HEK293 (cell line): ENCODE results near the gene TADA3.

ENCODE experiments used
- YY1 ChIP-seq: fragments of 450-650 bp; formaldehyde crosslinking; IDR thresholded peaks from 2 replicates; pipeline ENCODE4 v1.5.1; 2018; ENCODE audit warnings: missing biosample characterization, missing genetic modification characterization
- ZNF280D ChIP-seq: fragments of 450-650 bp; formaldehyde crosslinking; IDR thresholded peaks from 2 replicates; pipeline ENCODE4 v1.5.1; 2016; ENCODE audit warnings: missing biosample characterization, missing genetic modification characterization
- ZNF350 ChIP-seq: fragments of 450-650 bp; formaldehyde crosslinking; IDR thresholded peaks from 2 replicates; pipeline ENCODE4 v1.5.0; 2017; ENCODE audit warnings: missing biosample characterization, mild to moderate bottlenecking, missing genetic modification characterization
- ZXDB ChIP-seq: fragments of 450-650 bp; formaldehyde crosslinking; IDR thresholded peaks from 2 replicates; pipeline ENCODE4 v1.5.1; 2016; ENCODE audit warnings: missing biosample characterization, missing genetic modification characterization
- TF ChIP-seq, protein P1 (sequence below): fragments of 450-650 bp; formaldehyde crosslinking; IDR thresholded peaks from 2 replicates; pipeline ENCODE4 v1.5.1; 2016; ENCODE audit warnings: missing biosample characterization, missing genetic modification characterization

- TF ChIP-seq, protein P1, sequence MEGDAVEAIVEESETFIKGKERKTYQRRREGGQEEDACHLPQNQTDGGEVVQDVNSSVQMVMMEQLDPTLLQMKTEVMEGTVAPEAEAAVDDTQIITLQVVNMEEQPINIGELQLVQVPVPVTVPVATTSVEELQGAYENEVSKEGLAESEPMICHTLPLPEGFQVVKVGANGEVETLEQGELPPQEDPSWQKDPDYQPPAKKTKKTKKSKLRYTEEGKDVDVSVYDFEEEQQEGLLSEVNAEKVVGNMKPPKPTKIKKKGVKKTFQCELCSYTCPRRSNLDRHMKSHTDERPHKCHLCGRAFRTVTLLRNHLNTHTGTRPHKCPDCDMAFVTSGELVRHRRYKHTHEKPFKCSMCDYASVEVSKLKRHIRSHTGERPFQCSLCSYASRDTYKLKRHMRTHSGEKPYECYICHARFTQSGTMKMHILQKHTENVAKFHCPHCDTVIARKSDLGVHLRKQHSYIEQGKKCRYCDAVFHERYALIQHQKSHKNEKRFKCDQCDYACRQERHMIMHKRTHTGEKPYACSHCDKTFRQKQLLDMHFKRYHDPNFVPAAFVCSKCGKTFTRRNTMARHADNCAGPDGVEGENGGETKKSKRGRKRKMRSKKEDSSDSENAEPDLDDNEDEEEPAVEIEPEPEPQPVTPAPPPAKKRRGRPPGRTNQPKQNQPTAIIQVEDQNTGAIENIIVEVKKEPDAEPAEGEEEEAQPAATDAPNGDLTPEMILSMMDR = no peak
- TF ChIP-seq YY1 (tag by site-specific recombination) (no peak), ZNF350 (no peak), ZXDB (tag by site-specific recombination) (no peak), ZNF280D (no peak)
Measured at GRCh38 chr3:9786209-9786739, 6.0 kb downstream of the TADA3 start.
